ENCODE measurements around the gene GANC.

- TF ChIP-seq CTCF (IDR thresholded peaks at IDR 0.05; ENCODE audit: borderline replicate concordance, extremely low read depth, low read length, poor library complexity, severe bottlenecking) (no peak), EZH2 (IDR thresholded peaks at IDR 0.05; ENCODE audit: borderline replicate concordance, low read depth, low read length, severe bottlenecking) (no peak)
These were observed 128.8 kb downstream of the GANC start for GRCh38 chr15:42401544-42402454.

Data from DND-41 (cell line).